OCI-LY3 (cell line): ENCODE data around the gene TCF4.

Experiments used
- EZH2phosphoT487 ChIP-seq: fragments of 200-600 bp; shearing (Covaris generic); IDR thresholded peaks from 2 replicates; pipeline ENCODE4 v1.6.1; 2018; ENCODE audit warnings: antibody characterized with exemption, mixed run types, low read depth
- TF ChIP-seq, protein P1 (sequence below): fragments of 200-600, 300-600 bp; sonication (generic); IDR thresholded peaks from 2 replicates; pipeline ENCODE4 v1.5.1; 2014; ENCODE audit warnings: antibody characterized with exemption, low read length, low read depth

DNA sequence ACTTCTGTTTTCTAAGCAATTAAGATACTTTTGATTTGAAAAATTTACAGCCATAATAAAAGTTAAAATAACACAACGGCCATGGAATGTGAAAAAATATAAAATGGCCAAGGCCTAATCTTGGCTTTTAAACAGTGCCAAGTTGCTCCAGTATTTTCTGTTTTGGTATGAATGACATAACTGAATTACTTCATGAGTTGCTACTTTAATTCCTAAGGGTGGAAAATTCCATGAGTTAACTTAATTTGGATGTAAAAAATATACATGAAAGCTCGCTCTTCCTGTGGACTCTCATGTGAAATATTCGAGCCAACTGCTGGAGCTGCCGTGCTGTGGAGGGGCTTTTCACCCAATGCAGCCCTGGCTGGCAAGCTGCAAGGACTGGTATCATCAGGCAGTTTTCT, 342.8 kb downstream of the TCF4 start:
- TF ChIP-seq, protein P1, sequence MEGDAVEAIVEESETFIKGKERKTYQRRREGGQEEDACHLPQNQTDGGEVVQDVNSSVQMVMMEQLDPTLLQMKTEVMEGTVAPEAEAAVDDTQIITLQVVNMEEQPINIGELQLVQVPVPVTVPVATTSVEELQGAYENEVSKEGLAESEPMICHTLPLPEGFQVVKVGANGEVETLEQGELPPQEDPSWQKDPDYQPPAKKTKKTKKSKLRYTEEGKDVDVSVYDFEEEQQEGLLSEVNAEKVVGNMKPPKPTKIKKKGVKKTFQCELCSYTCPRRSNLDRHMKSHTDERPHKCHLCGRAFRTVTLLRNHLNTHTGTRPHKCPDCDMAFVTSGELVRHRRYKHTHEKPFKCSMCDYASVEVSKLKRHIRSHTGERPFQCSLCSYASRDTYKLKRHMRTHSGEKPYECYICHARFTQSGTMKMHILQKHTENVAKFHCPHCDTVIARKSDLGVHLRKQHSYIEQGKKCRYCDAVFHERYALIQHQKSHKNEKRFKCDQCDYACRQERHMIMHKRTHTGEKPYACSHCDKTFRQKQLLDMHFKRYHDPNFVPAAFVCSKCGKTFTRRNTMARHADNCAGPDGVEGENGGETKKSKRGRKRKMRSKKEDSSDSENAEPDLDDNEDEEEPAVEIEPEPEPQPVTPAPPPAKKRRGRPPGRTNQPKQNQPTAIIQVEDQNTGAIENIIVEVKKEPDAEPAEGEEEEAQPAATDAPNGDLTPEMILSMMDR, result no peak
- TF ChIP-seq EZH2phosphoT487, result no peak
